PC-9 (cell line): ENCODE measurements around the gene IMP4.

Experiments used
- CTCF ChIP-seq: fragments of 200-600 bp; sonication (generic); conservative IDR thresholded peaks from 2 replicates; pipeline ENCODE4 v1.6.1; 2017; ENCODE audit warnings: mixed run types, antibody characterized with exemption, mild to moderate bottlenecking, moderate library complexity
- EZH2 ChIP-seq: fragments of 200-600 bp; sonication (generic); IDR thresholded peaks from 2 replicates; pipeline ENCODE4 v1.8.0; 2017; ENCODE audit warnings: antibody characterized with exemption, low read depth

GRCh38 chr2:130332271-130333073 is 10.2 kb upstream of the IMP4 start:
- TF ChIP-seq CTCF (peak; percentile 95), EZH2 (no peak)
